WTC11 (cell line): ENCODE data around the gene KCNK3. TPM values are rescaled to one million over a fixed set of nuclear protein-coding genes. Genes with fewer than 3 reads are reported as not detected.

ENCODE experiments used
- ATAC-seq: fragments of 200-7000 bp; cut with Tn5 transposase; 2 replicates; pipeline ENCODE4 v1.10.0; 2021; ENCODE audit warnings: mild to moderate bottlenecking, moderate library complexity
- CTCF ChIA-PET: fragments of 300-600 bp; sonication (Branson Sonifier 250); formaldehyde crosslinking; loops from one replicate; lab custom pipeline; 2021; ENCODE audit warnings: antibody characterized with exemption; lab: Charles Lee
- POLR2A ChIA-PET: fragments of 350-600 bp; sonication (Branson Sonifier 250); formaldehyde crosslinking; loops from one replicate; lab custom pipeline; 2021; ENCODE audit warnings: antibody characterized with exemption; lab: Charles Lee
- DNase-seq: peaks from one replicate; pipeline ENCODE4 v3.0.0; 2021; ENCODE audit warnings: low spot score
- H3K27ac Mint-ChIP-seq: 2 replicates; pipeline ENCODE4 v1.8.0; 2021; ENCODE audit warnings: mixed read lengths
- H3K27me3 Mint-ChIP-seq: 2 replicates; pipeline ENCODE4 v1.8.0; 2021; ENCODE audit warnings: low read depth, mild to moderate bottlenecking, moderate library complexity, mixed read lengths
- H3K36me3 Mint-ChIP-seq: 2 replicates; pipeline ENCODE4 v1.8.0; 2021; ENCODE audit warnings: mixed read lengths
- H3K4me1 Mint-ChIP-seq: 2 replicates; pipeline ENCODE4 v1.8.0; 2022; ENCODE audit warnings: mixed read lengths
- H3K4me3 Mint-ChIP-seq: 2 replicates; pipeline ENCODE4 v1.8.0; 2021; ENCODE audit warnings: mild to moderate bottlenecking, moderate library complexity, mixed read lengths
- H3K9me3 Mint-ChIP-seq: 2 replicates; pipeline ENCODE4 v1.8.0; 2021; ENCODE audit warnings: mixed read lengths
- CREM ChIP-seq: sonication (generic); formaldehyde crosslinking; IDR thresholded peaks from 2 replicates; pipeline ENCODE4 v1.8.1; 2022; ENCODE audit warnings: mild to moderate bottlenecking, missing genetic modification reagents, moderate library complexity
- EMX1 ChIP-seq: fragments of 250-450 bp; sonication (Bioruptor Pico); IDR thresholded peaks from 2 replicates; pipeline ENCODE4 v1.8.0; 2021; ENCODE audit warnings: mild to moderate bottlenecking
- FOXJ3 ChIP-seq: sonication (generic); formaldehyde crosslinking; IDR thresholded peaks from 2 replicates; pipeline ENCODE4 v1.9.0; 2021; ENCODE audit warnings: missing genetic modification reagents, mild to moderate bottlenecking, borderline replicate concordance
- GTF2I ChIP-seq: fragments of 250-450 bp; sonication (Bioruptor Pico); conservative IDR thresholded peaks from 2 replicates; pipeline ENCODE4 v1.4.0; 2021; ENCODE audit warnings: mild to moderate bottlenecking
- HMGA2 ChIP-seq: fragments of 250-450 bp; sonication (Bioruptor Pico); IDR thresholded peaks from 2 replicates; pipeline ENCODE4 v1.4.0; 2021; ENCODE audit warnings: mild to moderate bottlenecking, moderate library complexity
- JAZF1 ChIP-seq: fragments of 250-450 bp; sonication (Bioruptor Pico); IDR thresholded peaks from 2 replicates; pipeline ENCODE4 v1.9.0; 2021; ENCODE audit warnings: moderate library complexity, mild to moderate bottlenecking, inconsistent platforms
- NFYB ChIP-seq: sonication (generic); formaldehyde crosslinking; conservative IDR thresholded peaks from 2 replicates; pipeline ENCODE4 v1.8.0; 2022; ENCODE audit warnings: low read depth, missing genetic modification reagents
- TCF7 ChIP-seq: sonication (generic); formaldehyde crosslinking; IDR thresholded peaks from 2 replicates; pipeline ENCODE4 v1.8.0; 2022; ENCODE audit warnings: mild to moderate bottlenecking, low read depth, missing genetic modification reagents, moderate library complexity
- TEAD4 ChIP-seq: sonication (generic); formaldehyde crosslinking; IDR thresholded peaks from 2 replicates; pipeline ENCODE4 v1.8.0; 2022; ENCODE audit warnings: mild to moderate bottlenecking, missing genetic modification reagents
- ZNF396 ChIP-seq: fragments of 250-450 bp; sonication (Bioruptor Pico); IDR thresholded peaks from 2 replicates; pipeline ENCODE4 v1.8.0; 2021; ENCODE audit warnings: mild to moderate bottlenecking, moderate library complexity, borderline replicate concordance
- total RNA-seq: library from RNA; stranded (reverse); gene quantifications from 3 replicates; pipeline ENCODE4 v1.2.3, GENCODE V29; 2021
- TF ChIP-seq, protein P1 (sequence below): fragments of 250-450 bp; sonication (Bioruptor Pico); IDR thresholded peaks from 2 replicates; pipeline ENCODE4 v1.9.0; 2021; ENCODE audit warnings: mild to moderate bottlenecking
- TF ChIP-seq, protein P2 (sequence below): sonication (generic); formaldehyde crosslinking; IDR thresholded peaks from 2 replicates; pipeline ENCODE4 v1.8.1; 2023; ENCODE audit warnings: mild to moderate bottlenecking, missing genetic modification reagents
- TF ChIP-seq, protein P3 (sequence below): fragments of 250-450 bp; sonication (Bioruptor Pico); IDR thresholded peaks from 2 replicates; pipeline ENCODE4 v1.9.0; 2021; ENCODE audit warnings: mild to moderate bottlenecking
- TF ChIP-seq, protein P4 (sequence below): sonication (generic); formaldehyde crosslinking; IDR thresholded peaks from 2 replicates; pipeline ENCODE4 v1.8.0; 2022; ENCODE audit warnings: mild to moderate bottlenecking, missing genetic modification reagents
- TF ChIP-seq, protein P5 (sequence below): sonication (generic); formaldehyde crosslinking; IDR thresholded peaks from 2 replicates; pipeline ENCODE4 v1.8.1; 2023; ENCODE audit warnings: mild to moderate bottlenecking, missing genetic modification reagents, moderate library complexity
- TF ChIP-seq, protein P6 (sequence below): sonication (generic); formaldehyde crosslinking; IDR thresholded peaks from 2 replicates; pipeline ENCODE4 v1.8.1; 2022; ENCODE audit warnings: mild to moderate bottlenecking, missing genetic modification reagents, moderate library complexity, borderline replicate concordance
- TF ChIP-seq, protein P7 (sequence below): sonication (generic); formaldehyde crosslinking; conservative IDR thresholded peaks from 2 replicates; pipeline ENCODE4 v1.8.1; 2022; ENCODE audit warnings: mild to moderate bottlenecking, missing genetic modification reagents
- TF ChIP-seq, protein P8 (sequence below): sonication (generic); formaldehyde crosslinking; IDR thresholded peaks from 2 replicates; pipeline ENCODE4 v1.8.0; 2023; ENCODE audit warnings: missing genetic modification reagents

Gene KCNK3
- total RNA-seq, 1 experiment from 2014 or later = 0.22 TPM

DNA sequence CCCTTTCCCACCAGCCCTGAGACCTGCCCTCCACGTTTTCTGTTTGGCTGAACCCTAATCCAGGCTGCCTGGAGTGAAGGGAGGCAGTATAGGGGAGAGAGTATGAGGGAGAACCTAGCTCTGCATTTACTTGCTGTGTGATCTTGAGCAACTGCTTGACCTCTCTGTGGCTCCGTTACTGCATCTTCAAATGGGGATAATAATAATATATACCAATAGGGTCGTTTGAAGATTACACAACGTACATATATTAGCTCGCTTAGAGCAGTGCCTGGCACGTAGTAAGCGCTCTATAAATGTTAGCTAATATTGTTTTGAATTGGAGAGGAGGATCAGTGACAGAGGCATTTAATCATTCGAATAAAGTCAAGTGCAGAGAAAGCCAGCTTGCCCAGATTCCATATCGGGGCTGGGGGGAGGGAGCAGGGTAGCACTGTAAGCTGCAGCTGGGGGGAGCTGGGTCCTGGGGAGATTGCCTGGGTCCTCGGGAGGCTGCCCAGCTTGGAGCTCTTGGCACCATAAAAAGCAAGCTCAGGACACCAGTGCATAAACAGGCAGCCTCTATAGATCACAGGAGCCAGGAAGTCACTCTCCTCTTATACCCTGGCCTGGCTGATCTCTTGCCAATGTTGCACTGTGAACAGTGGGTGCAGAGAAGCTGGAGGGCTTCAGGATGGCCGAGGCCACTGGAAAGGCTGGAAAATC, 19.1 kb downstream of the KCNK3 start:
- no peak overlapping the region for H3K4me3 Mint-ChIP-seq
- POLR2A ChIA-PET = no interaction called here
- no peak for TF ChIP-seq ZNF396 (CRISPR knock-in tag)
- TF ChIP-seq NFYB (CRISPR knock-in tag) = no peak
- no peak for TF ChIP-seq HMGA2 (CRISPR knock-in tag)
- TF ChIP-seq, protein P1, sequence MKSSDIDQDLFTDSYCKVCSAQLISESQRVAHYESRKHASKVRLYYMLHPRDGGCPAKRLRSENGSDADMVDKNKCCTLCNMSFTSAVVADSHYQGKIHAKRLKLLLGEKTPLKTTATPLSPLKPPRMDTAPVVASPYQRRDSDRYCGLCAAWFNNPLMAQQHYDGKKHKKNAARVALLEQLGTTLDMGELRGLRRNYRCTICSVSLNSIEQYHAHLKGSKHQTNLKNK (CRISPR knock-in tag) = no peak
- TF ChIP-seq CREM (CRISPR knock-in tag) = no peak
- ATAC-seq = no peak
- peaks cover 4% of the 10 kb centered on the region; the same call in 1 of the 2 replicates for H3K4me1 Mint-ChIP-seq
- H3K36me3 Mint-ChIP-seq = no peaks in the 10 kb centered on the region
- CTCF ChIA-PET = interaction anchor here (0.6 to 2.8 kb wide), 4 partner anchors 34 to 305 kb away, joined by 3 to 11 read pairs (median 4); no protein-coding TSS in a partner anchor
- no peaks in the 10 kb centered on the region; the same call in 1 of the 2 replicates for H3K27me3 Mint-ChIP-seq
- H3K27ac Mint-ChIP-seq = no peak overlapping the region
- H3K9me3 Mint-ChIP-seq = no peaks in the 10 kb centered on the region
- DNase-seq = no peak

DNA sequence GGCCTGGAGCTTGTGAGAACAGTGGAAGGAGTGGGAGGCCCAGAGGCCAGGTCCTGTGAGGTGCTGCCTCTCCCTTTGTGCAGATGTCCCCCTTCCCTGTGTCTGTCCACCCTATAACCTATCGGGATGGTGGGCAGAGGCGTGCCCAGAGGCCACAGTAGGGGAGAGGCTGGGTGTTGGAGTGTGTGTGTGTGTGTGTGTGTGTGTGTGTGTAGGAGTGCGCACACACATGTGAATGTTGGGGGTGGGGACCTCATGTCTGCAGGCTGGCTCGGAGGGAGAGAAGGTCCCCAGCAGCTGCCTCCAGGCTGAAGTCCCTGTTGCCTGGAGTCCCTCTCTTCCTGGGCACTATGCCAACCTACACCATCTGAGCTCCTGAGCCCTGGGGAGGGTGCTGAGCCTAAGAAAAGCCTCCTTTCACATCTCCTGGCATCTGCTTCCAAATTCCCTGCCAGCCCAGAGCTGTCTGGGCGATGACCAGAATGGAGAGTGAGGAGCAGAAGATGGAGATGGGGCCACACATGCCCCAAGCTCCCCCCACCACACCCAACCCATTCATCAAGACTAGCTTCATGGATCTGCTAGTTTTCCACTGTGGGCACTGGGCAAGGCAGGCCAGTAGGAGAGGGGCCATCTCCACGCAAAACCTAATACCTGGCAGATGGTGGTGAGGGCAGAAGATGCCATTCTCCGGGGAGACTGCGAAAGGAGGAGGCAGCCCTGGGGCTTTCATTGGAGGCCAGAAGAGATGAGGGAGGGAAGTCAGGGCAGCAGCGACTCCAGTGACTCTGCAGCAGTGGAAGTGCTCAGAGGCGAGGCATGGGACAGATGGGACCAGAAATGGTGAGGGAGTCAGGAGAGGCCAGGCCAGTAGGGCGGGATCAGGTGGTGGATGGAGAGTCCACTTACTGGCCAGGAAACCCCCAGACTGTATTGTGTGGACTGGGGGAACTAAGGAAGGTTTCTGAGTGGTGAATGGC, 20.3 kb downstream of the KCNK3 start:
- no peak for TF ChIP-seq FOXJ3
- TF ChIP-seq, protein P2, sequence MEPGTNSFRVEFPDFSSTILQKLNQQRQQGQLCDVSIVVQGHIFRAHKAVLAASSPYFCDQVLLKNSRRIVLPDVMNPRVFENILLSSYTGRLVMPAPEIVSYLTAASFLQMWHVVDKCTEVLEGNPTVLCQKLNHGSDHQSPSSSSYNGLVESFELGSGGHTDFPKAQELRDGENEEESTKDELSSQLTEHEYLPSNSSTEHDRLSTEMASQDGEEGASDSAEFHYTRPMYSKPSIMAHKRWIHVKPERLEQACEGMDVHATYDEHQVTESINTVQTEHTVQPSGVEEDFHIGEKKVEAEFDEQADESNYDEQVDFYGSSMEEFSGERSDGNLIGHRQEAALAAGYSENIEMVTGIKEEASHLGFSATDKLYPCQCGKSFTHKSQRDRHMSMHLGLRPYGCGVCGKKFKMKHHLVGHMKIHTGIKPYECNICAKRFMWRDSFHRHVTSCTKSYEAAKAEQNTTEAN (CRISPR knock-in tag) = no peak
- no peaks in the 10 kb centered on the region for H3K9me3 Mint-ChIP-seq
- no peak overlapping the region for H3K27ac Mint-ChIP-seq
- ChIA-PET POLR2A (no interaction called here), CTCF (interaction anchor here (0.6 to 1.2 kb wide), 4 partner anchors 33 to 304 kb away, joined by 3 to 5 read pairs (median 4); no protein-coding TSS in a partner anchor)
- no peaks in the 10 kb centered on the region for H3K4me1 Mint-ChIP-seq
- H3K4me3 Mint-ChIP-seq = no peak overlapping the region
- H3K27me3 Mint-ChIP-seq = no peaks in the 10 kb centered on the region; the same call in 1 of the 2 replicates
- H3K36me3 Mint-ChIP-seq = no peaks in the 10 kb centered on the region
- DNase-seq (no peak), ATAC-seq (no peak)

DNA sequence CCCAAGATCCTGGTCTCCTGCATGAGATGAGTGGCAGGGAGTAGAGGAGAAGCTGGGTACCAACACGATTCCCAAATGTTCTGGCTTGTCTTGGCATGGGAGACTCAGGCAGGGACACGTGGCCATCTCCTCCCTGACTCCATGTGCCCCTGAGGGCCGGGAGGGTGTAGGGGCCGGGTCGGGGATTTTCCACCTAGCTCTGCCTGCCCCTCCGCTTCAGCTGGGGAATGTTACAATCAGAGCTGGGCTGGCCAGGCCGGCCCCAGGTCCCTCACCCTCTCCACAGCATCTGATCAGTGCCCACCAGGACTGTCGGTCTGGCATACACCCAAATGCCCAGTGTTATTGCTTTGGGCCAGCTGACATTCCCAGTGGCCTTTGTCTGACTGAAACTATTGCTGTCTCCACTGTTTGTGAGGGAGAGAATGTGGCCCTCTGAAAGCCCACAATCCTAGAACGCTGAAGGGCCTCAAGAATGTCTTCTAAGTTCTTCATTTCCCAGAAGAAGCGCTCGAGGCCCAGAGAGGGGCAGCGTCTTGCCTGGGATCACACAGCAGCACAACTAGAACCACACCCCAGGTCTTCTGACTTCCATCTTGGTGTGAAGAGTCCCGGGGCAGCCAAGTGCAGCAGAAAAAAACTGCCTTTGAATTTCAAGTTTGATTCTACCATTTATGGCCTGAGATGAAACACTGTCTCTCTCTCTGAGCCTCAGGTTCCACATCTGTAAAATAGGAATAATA, 23.2 kb downstream of the KCNK3 start:
- ChIA-PET POLR2A (no interaction called here), CTCF (no interaction called here)
- H3K4me1 Mint-ChIP-seq = peaks cover under 1% of the 10 kb centered on the region
- no peaks in the 10 kb centered on the region for H3K9me3 Mint-ChIP-seq
- no peaks in the 10 kb centered on the region; the same call in 1 of the 2 replicates for H3K27me3 Mint-ChIP-seq
- no peak overlapping the region for H3K27ac Mint-ChIP-seq
- DNase-seq (no peak), ATAC-seq (no peak)
- no peak overlapping the region for H3K4me3 Mint-ChIP-seq
- no peaks in the 10 kb centered on the region for H3K36me3 Mint-ChIP-seq
- TF ChIP-seq, protein P3, sequence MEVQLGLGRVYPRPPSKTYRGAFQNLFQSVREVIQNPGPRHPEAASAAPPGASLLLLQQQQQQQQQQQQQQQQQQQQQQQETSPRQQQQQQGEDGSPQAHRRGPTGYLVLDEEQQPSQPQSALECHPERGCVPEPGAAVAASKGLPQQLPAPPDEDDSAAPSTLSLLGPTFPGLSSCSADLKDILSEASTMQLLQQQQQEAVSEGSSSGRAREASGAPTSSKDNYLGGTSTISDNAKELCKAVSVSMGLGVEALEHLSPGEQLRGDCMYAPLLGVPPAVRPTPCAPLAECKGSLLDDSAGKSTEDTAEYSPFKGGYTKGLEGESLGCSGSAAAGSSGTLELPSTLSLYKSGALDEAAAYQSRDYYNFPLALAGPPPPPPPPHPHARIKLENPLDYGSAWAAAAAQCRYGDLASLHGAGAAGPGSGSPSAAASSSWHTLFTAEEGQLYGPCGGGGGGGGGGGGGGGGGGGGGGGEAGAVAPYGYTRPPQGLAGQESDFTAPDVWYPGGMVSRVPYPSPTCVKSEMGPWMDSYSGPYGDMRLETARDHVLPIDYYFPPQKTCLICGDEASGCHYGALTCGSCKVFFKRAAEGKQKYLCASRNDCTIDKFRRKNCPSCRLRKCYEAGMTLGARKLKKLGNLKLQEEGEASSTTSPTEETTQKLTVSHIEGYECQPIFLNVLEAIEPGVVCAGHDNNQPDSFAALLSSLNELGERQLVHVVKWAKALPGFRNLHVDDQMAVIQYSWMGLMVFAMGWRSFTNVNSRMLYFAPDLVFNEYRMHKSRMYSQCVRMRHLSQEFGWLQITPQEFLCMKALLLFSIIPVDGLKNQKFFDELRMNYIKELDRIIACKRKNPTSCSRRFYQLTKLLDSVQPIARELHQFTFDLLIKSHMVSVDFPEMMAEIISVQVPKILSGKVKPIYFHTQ = no peak
- TF ChIP-seq TEAD4 (CRISPR knock-in tag) (no peak), JAZF1 (CRISPR knock-in tag) (no peak), EMX1 (CRISPR knock-in tag) (no peak), TCF7 (CRISPR knock-in tag) (no peak), GTF2I (no peak)
- TF ChIP-seq, protein P4, sequence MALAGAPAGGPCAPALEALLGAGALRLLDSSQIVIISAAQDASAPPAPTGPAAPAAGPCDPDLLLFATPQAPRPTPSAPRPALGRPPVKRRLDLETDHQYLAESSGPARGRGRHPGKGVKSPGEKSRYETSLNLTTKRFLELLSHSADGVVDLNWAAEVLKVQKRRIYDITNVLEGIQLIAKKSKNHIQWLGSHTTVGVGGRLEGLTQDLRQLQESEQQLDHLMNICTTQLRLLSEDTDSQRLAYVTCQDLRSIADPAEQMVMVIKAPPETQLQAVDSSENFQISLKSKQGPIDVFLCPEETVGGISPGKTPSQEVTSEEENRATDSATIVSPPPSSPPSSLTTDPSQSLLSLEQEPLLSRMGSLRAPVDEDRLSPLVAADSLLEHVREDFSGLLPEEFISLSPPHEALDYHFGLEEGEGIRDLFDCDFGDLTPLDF (CRISPR knock-in tag) = no peak
- TF ChIP-seq, protein P5, sequence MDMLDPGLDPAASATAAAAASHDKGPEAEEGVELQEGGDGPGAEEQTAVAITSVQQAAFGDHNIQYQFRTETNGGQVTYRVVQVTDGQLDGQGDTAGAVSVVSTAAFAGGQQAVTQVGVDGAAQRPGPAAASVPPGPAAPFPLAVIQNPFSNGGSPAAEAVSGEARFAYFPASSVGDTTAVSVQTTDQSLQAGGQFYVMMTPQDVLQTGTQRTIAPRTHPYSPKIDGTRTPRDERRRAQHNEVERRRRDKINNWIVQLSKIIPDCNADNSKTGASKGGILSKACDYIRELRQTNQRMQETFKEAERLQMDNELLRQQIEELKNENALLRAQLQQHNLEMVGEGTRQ (CRISPR knock-in tag) = no peak
- TF ChIP-seq, protein P6, sequence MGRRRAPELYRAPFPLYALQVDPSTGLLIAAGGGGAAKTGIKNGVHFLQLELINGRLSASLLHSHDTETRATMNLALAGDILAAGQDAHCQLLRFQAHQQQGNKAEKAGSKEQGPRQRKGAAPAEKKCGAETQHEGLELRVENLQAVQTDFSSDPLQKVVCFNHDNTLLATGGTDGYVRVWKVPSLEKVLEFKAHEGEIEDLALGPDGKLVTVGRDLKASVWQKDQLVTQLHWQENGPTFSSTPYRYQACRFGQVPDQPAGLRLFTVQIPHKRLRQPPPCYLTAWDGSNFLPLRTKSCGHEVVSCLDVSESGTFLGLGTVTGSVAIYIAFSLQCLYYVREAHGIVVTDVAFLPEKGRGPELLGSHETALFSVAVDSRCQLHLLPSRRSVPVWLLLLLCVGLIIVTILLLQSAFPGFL = no peak
- TF ChIP-seq, protein P7, sequence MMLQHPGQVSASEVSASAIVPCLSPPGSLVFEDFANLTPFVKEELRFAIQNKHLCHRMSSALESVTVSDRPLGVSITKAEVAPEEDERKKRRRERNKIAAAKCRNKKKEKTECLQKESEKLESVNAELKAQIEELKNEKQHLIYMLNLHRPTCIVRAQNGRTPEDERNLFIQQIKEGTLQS (CRISPR knock-in tag) = no peak
- TF ChIP-seq, protein P8, sequence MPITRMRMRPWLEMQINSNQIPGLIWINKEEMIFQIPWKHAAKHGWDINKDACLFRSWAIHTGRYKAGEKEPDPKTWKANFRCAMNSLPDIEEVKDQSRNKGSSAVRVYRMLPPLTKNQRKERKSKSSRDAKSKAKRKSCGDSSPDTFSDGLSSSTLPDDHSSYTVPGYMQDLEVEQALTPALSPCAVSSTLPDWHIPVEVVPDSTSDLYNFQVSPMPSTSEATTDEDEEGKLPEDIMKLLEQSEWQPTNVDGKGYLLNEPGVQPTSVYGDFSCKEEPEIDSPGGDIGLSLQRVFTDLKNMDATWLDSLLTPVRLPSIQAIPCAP = no peak
